Prostate gland (tissue), 2 donors: ENCODE results near the gene ADK. TPM values are rescaled to one million over a fixed set of nuclear protein-coding genes. Genes with fewer than 3 reads are reported as not detected.

Experiments used
- DNase-seq: peaks from one replicate; pipeline ENCODE4 v3.0.0-alpha.2; 2019; ENCODE audit warnings: low spot score
- H3K27ac ChIP-seq, 2 donors: fragments of 200-600 bp; sonication (generic); 2 replicates each; pipeline ENCODE4 v1.5.1; 2017 to 2019
- H3K27me3 ChIP-seq: fragments of 200-600 bp; sonication (generic); replicated peaks from 2 replicates; pipeline ENCODE4 v1.5.1; 2019; ENCODE audit not compliant: insufficient read depth
- H3K36me3 ChIP-seq, 2 donors: fragments of 200-600 bp; sonication (generic); 1 replicate in 1 of 2; 2 replicates in 1 of 2; pipeline versions ENCODE4 v1.5.1 to v1.8.1; 2017 to 2019
- H3K4me1 ChIP-seq: fragments of 200-600 bp; sonication (generic); replicated peaks from 2 replicates; pipeline ENCODE4 v1.5.1; 2019
- H3K4me3 ChIP-seq, 2 donors: fragments of 200-600 bp; sonication (generic); 2 replicates each; pipeline ENCODE4 v1.5.1; 2017 to 2019
- H3K9me3 ChIP-seq: fragments of 200-600 bp; sonication (generic); 2 replicates; pipeline ENCODE4 v1.5.1; 2017
- POLR2A ChIP-seq: fragments of 450-650 bp; IDR thresholded peaks from one replicate; pipeline ENCODE4 v1.6.1; 2016; ENCODE audit warnings: antibody characterized with exemption, mild to moderate bottlenecking
- POLR2AphosphoS5 ChIP-seq: sonication (generic); formaldehyde crosslinking; IDR thresholded peaks from one replicate; pipeline ENCODE4 v1.6.1; 2017; ENCODE audit warnings: antibody characterized with exemption
- WGBS: methylation state at CpG from one replicate; pipeline ENCODE4 v1.1.5; 2018; 5-methylcytosine and 5-hydroxymethylcytosine counted together
- intact Hi-C: fragments of 100-400 bp; cut with DNase I; formaldehyde crosslinking; loops from one replicate; pipeline ENCODE4 v1.14.2; 2022
- total RNA-seq, 2 donors: library from RNA; depleted of rRNA; stranded (reverse); fragments of >200 nt; gene quantifications; one replicate each; pipeline ENCODE4 v1.1.0, GENCODE V29; 2016
- TF ChIP-seq, protein P1 (sequence below), 4 experiments: fragments of 200-600 bp in 2 of 4; fragments of 450-650 bp in 2 of 4; sonication (generic) in 2 of 4; IDR thresholded peaks; 1 replicate in 3 of 4; 2 replicates in 1 of 4; pipeline ENCODE4 v1.5.1; 2016 to 2019; ENCODE audit warnings: antibody characterized with exemption in 4 of 4, mild to moderate bottlenecking in 2 of 4, moderate library complexity in 2 of 4

Gene ADK
- total RNA-seq, 2 donors from 2014 or later: 34.1 to 42.5 TPM

DNA sequence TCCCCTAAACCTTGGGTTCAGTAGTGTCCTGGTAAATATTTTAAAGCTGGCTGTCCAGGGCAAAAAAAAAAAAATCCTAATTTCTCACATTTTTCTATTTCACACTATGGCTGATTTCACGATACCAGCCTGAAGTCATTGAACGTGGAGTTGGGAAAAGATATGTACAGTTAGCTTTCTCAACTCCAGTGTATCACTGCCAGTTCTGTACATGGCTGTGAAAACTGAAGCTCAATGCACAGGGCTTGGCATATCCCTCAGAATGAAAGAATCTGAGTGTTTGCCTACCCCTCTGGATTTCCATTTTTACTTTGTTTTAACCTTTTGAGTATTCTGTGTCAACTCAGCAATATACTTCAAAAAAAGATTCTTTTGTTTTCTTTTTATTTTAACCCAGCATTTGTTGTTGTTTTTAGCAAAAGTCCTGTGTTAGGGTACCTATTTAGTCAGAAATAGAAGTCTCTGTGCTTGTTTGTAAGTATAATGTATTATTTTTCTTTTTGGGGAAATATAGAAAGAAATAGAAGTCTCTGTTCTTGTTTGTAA lies 274.5 kb downstream of the ADK start:
- no peaks in the 10 kb centered on the region for H3K9me3 ChIP-seq
- 93% methylated on average over 2 of the region's 2 CpGs for WGBS
- DNase-seq: no peak
- no peaks in the 10 kb centered on the region for H3K36me3 ChIP-seq
- no peaks in the 10 kb centered on the region for H3K4me1 ChIP-seq
- intact Hi-C loops: loop anchor here (10.0 kb wide), 1 partner anchor 599 kb away; no protein-coding TSS in a partner anchor
- TF ChIP-seq POLR2AphosphoS5: no peak
- TF ChIP-seq, protein P1, sequence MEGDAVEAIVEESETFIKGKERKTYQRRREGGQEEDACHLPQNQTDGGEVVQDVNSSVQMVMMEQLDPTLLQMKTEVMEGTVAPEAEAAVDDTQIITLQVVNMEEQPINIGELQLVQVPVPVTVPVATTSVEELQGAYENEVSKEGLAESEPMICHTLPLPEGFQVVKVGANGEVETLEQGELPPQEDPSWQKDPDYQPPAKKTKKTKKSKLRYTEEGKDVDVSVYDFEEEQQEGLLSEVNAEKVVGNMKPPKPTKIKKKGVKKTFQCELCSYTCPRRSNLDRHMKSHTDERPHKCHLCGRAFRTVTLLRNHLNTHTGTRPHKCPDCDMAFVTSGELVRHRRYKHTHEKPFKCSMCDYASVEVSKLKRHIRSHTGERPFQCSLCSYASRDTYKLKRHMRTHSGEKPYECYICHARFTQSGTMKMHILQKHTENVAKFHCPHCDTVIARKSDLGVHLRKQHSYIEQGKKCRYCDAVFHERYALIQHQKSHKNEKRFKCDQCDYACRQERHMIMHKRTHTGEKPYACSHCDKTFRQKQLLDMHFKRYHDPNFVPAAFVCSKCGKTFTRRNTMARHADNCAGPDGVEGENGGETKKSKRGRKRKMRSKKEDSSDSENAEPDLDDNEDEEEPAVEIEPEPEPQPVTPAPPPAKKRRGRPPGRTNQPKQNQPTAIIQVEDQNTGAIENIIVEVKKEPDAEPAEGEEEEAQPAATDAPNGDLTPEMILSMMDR (IDR thresholded peaks at IDR 0.05): no peak
- TF ChIP-seq POLR2A: no peak
- no peaks in the 10 kb centered on the region for H3K27me3 ChIP-seq
- H3K27ac ChIP-seq: no peak overlapping the region
- no peak overlapping the region for H3K4me3 ChIP-seq

DNA sequence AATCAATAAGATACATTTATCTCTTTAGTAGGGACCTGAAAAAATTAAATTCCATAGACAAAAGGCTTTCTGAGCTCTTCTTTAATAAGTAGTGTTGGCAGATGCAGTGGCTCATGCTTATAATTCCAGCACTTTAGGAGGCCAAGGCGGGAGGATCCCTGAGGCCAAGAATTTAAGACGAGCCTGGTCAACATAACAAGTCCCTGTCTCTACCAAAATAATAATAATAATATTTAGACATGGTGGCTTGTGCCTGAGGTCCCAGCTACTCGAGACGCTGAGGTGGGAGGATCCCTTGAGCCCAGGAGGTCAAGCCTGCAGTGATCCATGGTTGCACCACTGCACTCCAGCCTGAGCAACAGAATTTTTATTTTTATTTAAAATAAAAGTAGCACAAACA lies 280.8 kb downstream of the ADK start:
- DNase-seq: no peak
- Histone ChIP-seq H3K4me1 (no peaks in the 10 kb centered on the region), H3K36me3 (no peaks in the 10 kb centered on the region), H3K9me3 (no peaks in the 10 kb centered on the region), H3K4me3 (no peak overlapping the region), H3K27me3 (no peaks in the 10 kb centered on the region), H3K27ac (no peak overlapping the region)
- intact Hi-C loops: no loop called here
- 96% methylated on average over 4 of the region's 4 CpGs for WGBS
- TF ChIP-seq POLR2AphosphoS5 (no peak), POLR2A (no peak)
- TF ChIP-seq, protein P1 (IDR thresholded peaks at IDR 0.05): no peak

DNA sequence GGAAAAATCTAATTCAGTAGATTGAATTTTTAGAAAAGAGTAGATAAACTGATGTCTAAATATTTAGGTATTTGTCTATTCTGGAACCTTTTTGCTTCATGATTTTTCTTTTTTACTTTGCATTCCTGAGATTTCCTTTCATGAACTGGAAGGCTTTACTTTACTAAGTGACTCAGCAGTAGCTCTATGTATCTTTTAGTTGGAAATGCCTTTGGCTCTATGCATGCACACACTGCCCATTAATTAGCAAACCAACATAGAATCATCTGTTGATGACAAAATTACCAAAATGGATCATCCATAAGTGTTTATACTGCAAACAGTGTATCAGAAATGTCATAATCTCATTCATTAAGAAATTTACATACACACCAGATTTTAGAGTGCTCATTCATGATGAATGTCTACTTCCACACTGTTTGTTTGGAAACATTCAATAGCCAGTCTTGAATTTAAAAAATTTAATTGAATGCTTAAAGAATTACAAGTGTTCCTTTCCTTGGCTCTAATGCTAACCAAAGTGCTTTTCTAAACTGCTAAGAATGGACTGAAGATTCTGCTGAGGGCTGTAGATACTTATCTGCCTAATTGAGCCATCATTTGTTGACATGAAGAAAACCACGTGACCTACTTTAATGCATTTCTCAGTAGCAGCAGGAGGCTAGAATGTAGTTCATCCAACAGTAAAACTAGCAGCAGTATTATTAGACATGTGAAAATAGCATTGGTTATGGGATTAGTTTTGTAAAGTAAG lies 282.0 kb downstream of the ADK start:
- no peaks in the 10 kb centered on the region for H3K9me3 ChIP-seq
- WGBS: 14% methylated on average over 1 of the region's 1 CpG
- DNase-seq: no peak
- H3K4me3 ChIP-seq: no peak overlapping the region
- H3K36me3 ChIP-seq: no peaks in the 10 kb centered on the region
- TF ChIP-seq, protein P1 (IDR thresholded peaks at IDR 0.05): no peak
- TF ChIP-seq POLR2AphosphoS5: peak; percentile 72
- no peak overlapping the region for H3K27ac ChIP-seq
- intact Hi-C loops: no loop called here
- H3K4me1 ChIP-seq: no peaks in the 10 kb centered on the region
- H3K27me3 ChIP-seq: no peaks in the 10 kb centered on the region

DNA sequence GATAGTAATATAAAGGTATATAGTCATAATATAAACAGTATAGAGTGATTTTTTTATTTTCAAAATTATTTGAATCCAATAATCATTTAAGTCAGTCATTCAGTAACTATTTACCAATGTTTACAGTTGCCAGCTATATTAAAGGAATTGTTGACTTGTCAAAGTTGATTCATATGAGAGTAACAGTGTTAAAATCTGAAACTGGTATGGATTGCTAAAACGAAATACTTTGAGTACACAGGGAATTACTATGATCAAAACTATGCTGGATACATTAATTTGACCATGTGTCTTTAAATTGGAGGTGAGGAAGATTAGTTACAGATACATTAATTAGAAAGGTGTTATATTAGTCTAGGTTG lies 282.6 kb downstream of the ADK start:
- no peaks in the 10 kb centered on the region for H3K4me1 ChIP-seq
- TF ChIP-seq POLR2A: no peak
- no peak for TF ChIP-seq POLR2AphosphoS5
- TF ChIP-seq, protein P1 (IDR thresholded peaks at IDR 0.05): no peak
- no peaks in the 10 kb centered on the region for H3K36me3 ChIP-seq
- H3K27ac ChIP-seq: no peak overlapping the region
- intact Hi-C loops: no loop called here
- 58% methylated on average over 1 of the region's 1 CpG for WGBS
- no peaks in the 10 kb centered on the region for H3K27me3 ChIP-seq
- H3K9me3 ChIP-seq: no peaks in the 10 kb centered on the region
- H3K4me3 ChIP-seq: no peak overlapping the region
- no peak for DNase-seq

DNA sequence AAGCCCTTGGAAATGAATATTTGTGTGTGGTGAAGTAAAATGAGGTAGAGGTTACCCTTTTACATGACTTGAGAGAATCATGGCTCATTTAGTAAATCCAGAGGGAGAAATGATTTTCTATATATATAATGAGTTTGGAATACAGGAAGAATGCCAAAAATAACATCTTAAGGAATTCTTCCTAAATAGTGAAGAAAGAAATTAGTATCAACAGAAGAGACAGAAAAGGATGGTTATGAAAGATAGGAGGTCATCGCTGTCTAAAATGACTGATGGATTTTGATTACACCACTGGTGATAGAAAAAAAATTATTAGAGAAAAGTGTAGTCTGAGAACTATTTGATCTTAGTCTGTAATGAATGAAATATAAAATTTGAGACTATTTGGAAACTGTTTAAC lies 283.0 kb downstream of the ADK start:
- intact Hi-C loops: no loop called here
- H3K4me3 ChIP-seq: no peak overlapping the region
- no peaks in the 10 kb centered on the region for H3K4me1 ChIP-seq
- TF ChIP-seq POLR2AphosphoS5 (no peak), POLR2A (no peak)
- TF ChIP-seq, protein P1 (IDR thresholded peaks at IDR 0.05): no peak
- no peaks in the 10 kb centered on the region for H3K27me3 ChIP-seq
- WGBS: 91% methylated on average over 1 of the region's 1 CpG
- H3K27ac ChIP-seq: no peak overlapping the region
- H3K9me3 ChIP-seq: no peaks in the 10 kb centered on the region
- no peaks in the 10 kb centered on the region for H3K36me3 ChIP-seq
- no peak for DNase-seq
